ENCODE data around the gene CRYGB.
"Not testable (repeated sequence)": the region's sequence is repeated elsewhere in the genome, so short reads cannot be mapped to it uniquely, and the experiment has no call there.

Gene CRYGB

GRCh38 chr2:208148803-208149202 is 2.8 kb upstream of the CRYGB start:
- DNase-seq, result no peak

DNA sequence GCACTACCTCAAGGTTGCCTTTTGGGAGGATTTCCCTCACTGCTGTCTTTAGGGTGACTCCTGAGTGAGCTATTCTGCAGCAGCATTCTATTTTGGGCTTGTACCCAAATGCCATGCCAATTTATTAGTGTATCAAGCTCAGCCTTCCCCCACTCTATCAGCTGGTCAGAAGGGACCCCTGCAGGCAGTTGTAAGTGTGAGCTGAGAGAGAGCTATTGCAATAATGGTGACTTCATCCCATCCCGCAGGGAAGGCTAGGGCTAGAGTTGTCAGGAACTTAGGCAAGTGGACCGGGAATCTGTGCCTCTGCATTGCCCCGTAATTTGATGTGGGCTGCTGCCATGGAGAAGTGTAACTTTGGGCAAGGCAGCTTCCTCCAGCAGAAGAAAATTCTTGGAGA is 1.8 kb upstream of the CRYGB start:
- DNase-seq, result no peak

GRCh38 chr2:208147008-208147407 is 1.1 kb upstream of the CRYGB start:
- DNase-seq, result no peak

DNA sequence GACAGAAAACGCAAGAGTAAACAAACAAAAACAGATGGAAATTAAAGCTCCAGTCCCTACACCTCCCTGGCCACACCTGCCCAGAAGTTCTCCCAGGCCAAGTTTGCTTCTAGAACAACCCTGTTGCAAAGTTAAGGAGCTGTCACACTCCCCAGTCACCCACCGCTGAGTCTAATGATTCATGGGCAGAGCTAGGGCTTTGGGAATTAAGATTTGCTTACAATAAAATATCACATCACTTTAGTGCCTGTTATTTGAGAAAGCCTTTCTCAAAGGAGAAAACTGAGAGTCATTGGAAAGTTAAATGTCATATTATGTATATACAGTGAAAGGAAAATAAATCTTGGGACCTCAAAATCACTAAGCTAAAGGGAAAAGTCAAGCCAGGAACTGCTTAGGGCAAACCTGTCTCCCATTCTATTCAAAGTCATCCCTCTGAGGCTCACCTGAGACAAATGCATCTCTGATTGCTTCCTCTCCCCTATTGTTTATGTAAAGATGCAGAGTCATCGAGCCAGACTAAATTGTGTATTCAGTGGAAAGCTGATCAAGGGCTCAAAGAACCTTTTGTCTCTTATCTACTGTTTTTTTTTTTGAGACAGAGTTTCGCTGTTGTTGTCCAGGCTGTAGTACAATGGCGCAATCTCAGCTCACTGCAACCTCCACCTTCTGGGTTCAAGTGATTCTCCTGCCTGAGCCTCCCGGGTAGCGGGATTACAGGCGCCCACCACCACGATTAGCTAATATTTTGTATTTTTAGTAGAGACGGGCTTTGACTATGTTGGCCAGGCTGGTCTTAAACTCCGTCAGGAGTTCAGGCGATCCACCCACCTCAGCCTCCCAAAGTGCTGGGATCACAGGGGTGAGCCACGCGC is 2.8 kb downstream of the CRYGB start:
- no peak for DNase-seq

- peak; percentile 25 for DNase-seq
These were observed 3.6 kb downstream of the CRYGB start for GRCh38 chr2:208142240-208142924.

- DNase-seq, result no peak
These were observed 6.5 kb downstream of the CRYGB start for GRCh38 chr2:208139447-208139846.

DNA sequence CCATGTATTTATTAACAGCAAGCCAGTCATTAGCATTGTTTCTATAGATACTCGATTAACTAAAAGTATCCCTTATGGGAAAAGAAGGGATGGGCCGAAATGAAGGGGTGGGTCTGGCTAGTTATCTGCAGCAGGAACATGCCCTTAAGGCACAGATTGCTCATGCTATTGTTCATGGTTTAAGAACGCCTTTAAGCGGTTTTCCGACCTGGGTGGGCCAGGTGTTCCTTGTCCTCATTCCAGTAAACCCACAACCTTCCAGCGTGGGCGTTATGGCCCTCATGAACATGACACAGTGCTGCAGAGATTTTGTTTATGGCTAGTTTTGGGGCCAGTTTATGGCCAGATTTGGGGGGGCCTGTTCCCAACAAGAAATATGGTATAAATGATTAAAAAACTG is 7.6 kb downstream of the CRYGB start:
- DNase-seq, result not testable (repeated sequence)

DNA sequence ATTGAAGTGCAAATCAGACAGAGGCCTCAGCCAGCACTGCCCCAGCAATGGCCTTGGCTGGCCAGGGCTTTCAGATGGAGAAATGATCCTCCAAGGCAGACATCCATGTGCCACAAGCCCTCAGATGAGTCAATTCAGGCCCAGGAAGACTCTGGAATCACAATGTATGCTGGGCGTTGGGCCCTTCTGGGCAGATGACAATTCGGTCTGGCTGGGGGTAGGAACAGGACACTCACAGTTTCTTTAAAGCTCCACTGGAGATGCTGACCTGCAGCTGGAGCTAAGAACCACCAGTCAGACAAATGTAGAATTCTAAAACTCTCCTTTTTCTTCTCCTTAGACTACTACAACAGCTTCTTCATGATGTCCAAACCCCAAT is 9.3 kb downstream of the CRYGB start:
- DNase-seq, result no peak

GRCh38 chr2:208135794-208136715 is 9.9 kb downstream of the CRYGB start:
- no peak for DNase-seq

- no peak for DNase-seq
These were observed 10.9 kb downstream of the CRYGB start for GRCh38 chr2:208134928-208135586.

DNA sequence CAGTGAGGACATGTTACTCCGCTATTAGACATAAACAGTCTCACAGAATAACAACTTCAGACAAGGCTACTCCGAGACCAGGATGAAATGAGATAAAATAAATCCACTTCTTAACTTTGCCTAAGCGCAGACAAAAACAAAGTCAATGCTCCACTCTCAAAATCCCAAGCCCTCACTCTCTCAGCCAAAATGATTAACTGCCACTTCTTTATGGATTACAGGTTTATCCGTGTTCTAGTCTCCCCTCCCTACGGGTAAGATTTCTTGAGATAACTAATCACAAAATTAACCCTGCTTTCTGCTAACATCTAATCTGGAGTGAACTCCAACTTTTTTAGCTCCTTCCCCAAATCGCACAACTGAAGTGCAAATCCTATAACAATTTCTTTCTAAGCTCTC is 15.2 kb downstream of the CRYGB start:
- DNase-seq, result no peak

DNA sequence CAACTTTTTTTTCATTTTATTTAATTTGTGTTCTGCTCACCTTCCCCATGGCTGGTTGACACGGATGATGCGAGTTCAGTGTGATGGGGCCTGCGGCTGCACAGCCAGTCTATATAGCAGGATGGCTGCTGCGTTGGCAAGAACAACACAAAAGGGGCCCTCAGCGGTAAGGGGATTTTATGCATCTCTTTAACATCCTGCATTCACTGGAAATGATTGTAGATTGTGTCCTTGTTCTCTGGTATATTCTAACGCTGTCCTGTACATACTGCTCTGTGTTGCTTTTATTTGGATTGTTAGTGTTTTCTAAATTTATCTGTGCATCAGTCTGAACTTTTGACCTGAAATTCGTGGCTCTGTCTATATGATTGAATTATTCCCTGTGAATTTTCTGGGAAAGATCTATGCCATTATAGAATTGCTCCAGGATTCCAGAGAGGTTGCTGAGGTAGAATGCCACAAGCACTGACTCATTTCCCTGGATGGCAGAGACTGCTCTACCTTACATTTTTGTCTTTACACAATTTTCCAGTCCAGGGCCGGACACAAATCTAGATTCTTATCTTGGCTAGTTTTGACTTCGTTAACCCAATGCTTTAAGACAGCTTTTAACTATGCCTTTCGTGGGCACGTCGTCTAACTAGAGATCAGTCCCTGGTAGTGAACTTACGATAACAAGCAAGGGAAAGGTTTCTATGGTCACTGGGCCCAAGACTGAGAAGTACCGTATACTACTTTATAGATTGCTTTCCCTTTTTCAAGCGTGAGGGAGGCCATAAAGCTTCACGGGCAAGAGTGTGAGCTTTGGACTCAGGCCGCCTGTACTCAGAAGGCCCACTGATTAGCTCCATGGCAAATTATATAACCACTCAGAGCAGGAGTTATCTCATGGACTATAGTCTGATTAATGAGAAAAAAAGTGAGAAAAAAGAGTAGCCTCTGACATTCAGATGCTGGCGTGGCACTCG is 15.9 kb downstream of the CRYGB start, which contains the start of gene CRYGC:
Gene CRYGC, minus strand, starts transcription at position 85 of the 968 bp plus-strand sequence. Its CDS starts 36 bp downstream, at position 49.
- DNase-seq, result no peak

DNA sequence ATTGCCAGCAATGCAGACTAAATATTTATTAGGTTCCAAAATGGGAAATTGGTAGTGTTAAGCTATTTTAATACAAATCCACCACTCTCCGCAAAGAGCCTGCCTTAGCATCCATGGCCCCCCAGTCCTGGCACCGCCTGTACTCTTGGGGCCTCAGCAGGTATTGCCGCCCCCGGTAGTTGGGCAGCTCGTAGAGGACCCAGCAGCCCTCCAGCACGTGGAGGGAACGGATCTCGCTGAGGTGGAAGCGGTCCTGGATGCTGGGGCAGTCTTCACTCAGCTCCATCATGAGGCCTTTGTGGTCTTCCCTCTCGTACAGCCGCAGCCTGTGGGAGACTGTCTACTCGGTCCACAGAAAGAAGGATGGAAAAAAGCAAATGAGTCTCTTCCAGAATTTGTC is 17.8 kb downstream of the CRYGB start:
- no peak for DNase-seq

DNA sequence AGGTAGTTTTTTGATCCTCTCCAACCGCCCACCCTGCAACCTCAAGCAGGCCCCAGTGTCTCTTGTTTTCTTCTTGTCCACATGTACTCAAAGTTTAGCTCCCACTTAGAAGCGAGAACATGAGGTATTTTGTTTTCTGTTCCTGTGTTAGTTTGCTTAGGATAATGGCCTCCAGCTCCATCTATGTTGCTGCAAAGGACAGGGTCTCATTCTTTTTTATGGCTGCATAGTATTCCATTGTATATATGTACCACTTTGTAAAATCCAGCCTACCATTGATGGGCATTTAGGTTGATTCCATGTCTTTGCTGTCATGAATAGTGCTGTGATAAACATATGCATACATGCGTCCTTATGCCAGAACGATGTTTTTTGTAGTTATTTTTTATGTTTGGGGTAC is 18.9 kb downstream of the CRYGB start:
- DNase-seq, result no peak

- DNase-seq, result no peak
These were observed 20.7 kb downstream of the CRYGB start for GRCh38 chr2:208125251-208125650.

GRCh38 chr2:208124013-208124715 is 21.8 kb downstream of the CRYGB start, which contains the start of gene CRYGD:
Gene CRYGD, minus strand, starts transcription at chr2:208124524. Its CDS starts 51 bp downstream, at chr2:208124473.
- DNase-seq, result not testable (repeated sequence)

- DNase-seq, result no peak
These were observed 23.7 kb downstream of the CRYGB start for GRCh38 chr2:208122248-208122647.

DNA sequence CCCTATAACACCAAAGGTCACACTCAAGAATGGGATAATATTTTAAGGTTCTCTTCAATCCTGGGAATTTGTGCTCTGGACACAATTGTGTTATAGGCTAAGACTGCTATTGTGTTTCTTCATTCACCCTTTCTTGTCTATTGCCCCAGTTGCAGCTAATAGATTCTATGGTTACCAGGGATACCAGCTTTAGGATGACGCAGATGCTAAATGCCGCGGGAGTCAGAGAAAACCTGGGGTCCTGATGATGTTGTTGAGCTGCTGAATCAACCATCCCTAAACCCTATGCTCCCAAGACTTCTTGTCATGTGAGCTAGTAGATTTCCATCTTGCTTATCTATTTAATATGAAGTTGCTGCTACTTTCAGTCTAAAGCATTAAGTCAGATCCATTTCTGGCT is 27.0 kb downstream of the CRYGB start:
- no peak for DNase-seq

DNA sequence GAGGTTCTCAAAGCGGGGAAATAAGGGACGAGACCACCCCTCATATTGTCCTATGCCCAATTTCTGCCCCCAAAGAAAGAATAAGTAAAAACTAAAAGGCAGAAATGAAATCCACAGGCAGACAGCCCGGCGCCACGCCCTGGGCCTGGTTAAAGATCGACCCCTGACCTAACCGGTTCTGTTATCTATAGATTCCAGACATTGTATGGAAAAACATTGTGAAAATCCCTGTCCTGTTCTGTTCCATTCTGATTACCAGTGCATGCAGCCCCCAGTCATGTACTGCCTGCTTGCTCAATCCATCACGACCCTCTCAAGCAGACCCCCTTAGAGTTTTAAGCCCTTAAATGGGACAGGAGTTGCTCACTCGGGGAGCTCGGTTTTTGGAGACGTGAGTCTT is 28.6 kb downstream of the CRYGB start:
- not testable (repeated sequence) for DNase-seq

- DNase-seq, result peak; percentile 69
These were observed 33.0 kb downstream of the CRYGB start for GRCh38 chr2:208112969-208113368.

Measured in NCI-H2107 (cell line).